Spinal cord (tissue), 10 donors: ENCODE measurements around the gene IL6. TPM values are rescaled to one million over a fixed set of nuclear protein-coding genes. Genes with fewer than 3 reads are reported as not detected.
"Not testable (repeated sequence)": the region's sequence is repeated elsewhere in the genome, so short reads cannot be mapped to it uniquely, and the experiment has no call there.

Source experiments
- DNase-seq, 6 donors: peaks; one replicate each; pipeline versions ENCODE4 v3.0.0 to v3.0.0-alpha.2; 2013 to 2015; ENCODE audit warnings: low spot score in 6 of 6, low read depth in 4 of 6
- H3K27ac ChIP-seq: one replicate; pipeline ENCODE4 v1.5.1; 2013; ENCODE audit warnings: low read depth, low read length, control low read depth
- H3K27me3 ChIP-seq: one replicate; pipeline ENCODE4 v1.6.1; 2013; ENCODE audit warnings: low read length; ENCODE audit not compliant: control insufficient read depth, insufficient read depth
- H3K36me3 ChIP-seq: one replicate; pipeline ENCODE4 v1.6.1; 2013; ENCODE audit warnings: low read length; ENCODE audit not compliant: control insufficient read depth, insufficient read depth
- H3K4me1 ChIP-seq: one replicate; pipeline ENCODE4 v1.6.1; 2013; ENCODE audit warnings: low read length; ENCODE audit not compliant: control insufficient read depth, insufficient read depth
- H3K4me3 ChIP-seq: one replicate; pipeline ENCODE4 v1.5.1; 2013; ENCODE audit warnings: low read depth, low read length, control low read depth
- H3K9me3 ChIP-seq: one replicate; pipeline ENCODE4 v1.6.1; 2013; ENCODE audit warnings: low read length; ENCODE audit not compliant: control insufficient read depth, insufficient read depth
- WGBS: methylation state at CpG from one replicate; pipeline ENCODE4 v1.1.5; 2013; ENCODE audit warnings: missing lambda C conversion rate; ENCODE audit not compliant: insufficient coverage; 5-methylcytosine and 5-hydroxymethylcytosine counted together
- polyA plus RNA-seq, 2 donors: library from polyadenylated mRNA; unstranded; fragments of 120-200 nt; gene quantifications; one replicate each; pipeline ENCODE4 v1.2.1, GENCODE V29; 2013; ENCODE audit not compliant: insufficient read length in 2 of 2
- total RNA-seq, 2 donors: library from RNA; depleted of rRNA in 1 of 2; stranded (reverse); fragments of 120-200 nt in 1 of 2; fragments of >200 nt in 1 of 2; gene quantifications; one replicate each; pipeline versions ENCODE4 v1.2.3 to v1.2.4, GENCODE V29; 2013 to 2014
- donor health status: healthy.

IL6 gene
- total and polyA plus RNA-seq, 4 donors, result 0.22 to 0.41 (median 0.35) TPM; not detected in 1

GRCh38 chr7:22688934-22689333 lies 38.1 kb upstream of the IL6 start:
- not testable (repeated sequence) for H3K4me3 ChIP-seq, H3K4me1 ChIP-seq, H3K27me3 ChIP-seq, DNase-seq, H3K27ac ChIP-seq, H3K9me3 ChIP-seq, H3K36me3 ChIP-seq
- 97% methylated on average over 5 of the region's 8 CpGs for WGBS

GRCh38 chr7:22694597-22695207 lies 32.3 kb upstream of the IL6 start:
- 90% methylated on average over 2 of the region's 5 CpGs for WGBS
- Histone ChIP-seq H3K9me3 (no peaks in the 10 kb centered on the region), H3K27me3 (no peaks in the 10 kb centered on the region), H3K27ac (no peak overlapping the region), H3K36me3 (no peaks in the 10 kb centered on the region), H3K4me1 (no peaks in the 10 kb centered on the region), H3K4me3 (no peak overlapping the region)
- DNase-seq, result no peak

- H3K36me3 ChIP-seq, result no peaks in the 10 kb centered on the region
- 87% methylated on average over 2 of the region's 5 CpGs for WGBS
- DNase-seq, result no peak
- no peak overlapping the region for H3K27ac ChIP-seq
- no peaks in the 10 kb centered on the region for H3K27me3 ChIP-seq
- H3K4me1 ChIP-seq, result no peaks in the 10 kb centered on the region
- H3K9me3 ChIP-seq, result no peaks in the 10 kb centered on the region
- no peak overlapping the region for H3K4me3 ChIP-seq
Observed at GRCh38 chr7:22695476-22696132, 31.4 kb upstream of the IL6 start.

GRCh38 chr7:22696541-22697228 lies 30.3 kb upstream of the IL6 start:
- no peaks in the 10 kb centered on the region for H3K27me3 ChIP-seq
- no peak overlapping the region for H3K27ac ChIP-seq
- no peaks in the 10 kb centered on the region for H3K4me1 ChIP-seq
- H3K9me3 ChIP-seq, result no peaks in the 10 kb centered on the region
- WGBS, result 83% methylated on average over 2 of the region's 4 CpGs
- no peaks in the 10 kb centered on the region for H3K36me3 ChIP-seq
- DNase-seq, result no peak
- no peak overlapping the region for H3K4me3 ChIP-seq

- no peak overlapping the region for H3K4me3 ChIP-seq
- no peaks in the 10 kb centered on the region for H3K4me1 ChIP-seq
- no peaks in the 10 kb centered on the region for H3K27me3 ChIP-seq
- no peak for DNase-seq
- no peaks in the 10 kb centered on the region for H3K9me3 ChIP-seq
- no peaks in the 10 kb centered on the region for H3K36me3 ChIP-seq
- WGBS, result 70% methylated on average over 1 of the region's 2 CpGs
- no peak overlapping the region for H3K27ac ChIP-seq
Observed at GRCh38 chr7:22697322-22697859, 29.6 kb upstream of the IL6 start.

GRCh38 chr7:22697876-22698606 lies 29.0 kb upstream of the IL6 start:
- Histone ChIP-seq H3K4me1 (no peaks in the 10 kb centered on the region), H3K27ac (no peak overlapping the region), H3K27me3 (no peaks in the 10 kb centered on the region), H3K36me3 (no peaks in the 10 kb centered on the region), H3K4me3 (no peak overlapping the region), H3K9me3 (no peaks in the 10 kb centered on the region)
- WGBS, result 100% methylated on average over 1 of the region's 2 CpGs
- DNase-seq, result no peak

- H3K27me3 ChIP-seq, result no peaks in the 10 kb centered on the region
- no peak overlapping the region for H3K4me3 ChIP-seq
- 90% methylated on average over 3 of the region's 6 CpGs for WGBS
- no peak overlapping the region for H3K27ac ChIP-seq
- no peaks in the 10 kb centered on the region for H3K9me3 ChIP-seq
- no peak for DNase-seq
- H3K36me3 ChIP-seq, result no peaks in the 10 kb centered on the region
- H3K4me1 ChIP-seq, result no peaks in the 10 kb centered on the region
Observed at GRCh38 chr7:22698767-22699166, 28.2 kb upstream of the IL6 start.

- Histone ChIP-seq H3K27me3 (no peaks in the 10 kb centered on the region), H3K36me3 (no peaks in the 10 kb centered on the region), H3K27ac (no peak overlapping the region), H3K9me3 (no peaks in the 10 kb centered on the region), H3K4me1 (no peaks in the 10 kb centered on the region), H3K4me3 (no peak overlapping the region)
- no CpG with 5 or more reads among the region's 1 CpG for WGBS
- DNase-seq, result no peak
Observed at GRCh38 chr7:22700559-22701002, 26.4 kb upstream of the IL6 start.

GRCh38 chr7:22702516-22702915 lies 24.5 kb upstream of the IL6 start:
- Histone ChIP-seq H3K27me3 (no peaks in the 10 kb centered on the region), H3K27ac (no peak overlapping the region), H3K9me3 (no peaks in the 10 kb centered on the region), H3K36me3 (no peaks in the 10 kb centered on the region), H3K4me1 (no peaks in the 10 kb centered on the region), H3K4me3 (no peak overlapping the region)
- WGBS, result no CpG with 5 or more reads among the region's 4 CpGs
- no peak for DNase-seq
